ENCODE data around the gene PPP2R2B.

DNA sequence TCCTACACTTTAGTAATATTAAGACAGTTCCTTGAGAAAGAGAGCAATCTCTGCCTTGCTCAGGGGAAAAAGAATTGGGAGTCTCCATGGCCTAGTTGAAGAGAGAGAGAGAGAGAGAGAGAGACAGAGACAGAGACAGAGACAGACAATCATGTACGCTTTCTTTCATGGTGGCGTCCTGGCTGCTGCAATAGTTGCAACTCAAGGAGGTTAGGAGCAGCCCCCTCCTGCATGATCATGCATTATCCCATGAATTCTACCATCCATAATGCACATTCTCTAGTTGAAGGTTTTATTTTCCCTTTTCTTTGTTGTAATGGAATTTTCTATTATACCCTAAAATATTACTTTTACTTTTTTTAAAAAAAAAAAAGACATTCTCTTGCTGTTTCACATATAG is 50.7 kb downstream of the PPP2R2B start:
- TF ChIP-seq, protein P1, sequence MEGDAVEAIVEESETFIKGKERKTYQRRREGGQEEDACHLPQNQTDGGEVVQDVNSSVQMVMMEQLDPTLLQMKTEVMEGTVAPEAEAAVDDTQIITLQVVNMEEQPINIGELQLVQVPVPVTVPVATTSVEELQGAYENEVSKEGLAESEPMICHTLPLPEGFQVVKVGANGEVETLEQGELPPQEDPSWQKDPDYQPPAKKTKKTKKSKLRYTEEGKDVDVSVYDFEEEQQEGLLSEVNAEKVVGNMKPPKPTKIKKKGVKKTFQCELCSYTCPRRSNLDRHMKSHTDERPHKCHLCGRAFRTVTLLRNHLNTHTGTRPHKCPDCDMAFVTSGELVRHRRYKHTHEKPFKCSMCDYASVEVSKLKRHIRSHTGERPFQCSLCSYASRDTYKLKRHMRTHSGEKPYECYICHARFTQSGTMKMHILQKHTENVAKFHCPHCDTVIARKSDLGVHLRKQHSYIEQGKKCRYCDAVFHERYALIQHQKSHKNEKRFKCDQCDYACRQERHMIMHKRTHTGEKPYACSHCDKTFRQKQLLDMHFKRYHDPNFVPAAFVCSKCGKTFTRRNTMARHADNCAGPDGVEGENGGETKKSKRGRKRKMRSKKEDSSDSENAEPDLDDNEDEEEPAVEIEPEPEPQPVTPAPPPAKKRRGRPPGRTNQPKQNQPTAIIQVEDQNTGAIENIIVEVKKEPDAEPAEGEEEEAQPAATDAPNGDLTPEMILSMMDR (conservative IDR thresholded peaks at IDR 0.05; ENCODE audit: low read depth, low read length), result no peak
- TF ChIP-seq EZH2phosphoT487 (IDR thresholded peaks at IDR 0.05; ENCODE audit: borderline replicate concordance, low read length), result no peak

Data from PC-3 (cell line).